Natural killer cell (primary cell): ENCODE data around the gene SLC6A12. TPM values are rescaled to one million over a fixed set of nuclear protein-coding genes. Genes with fewer than 3 reads are reported as not detected.

Experiments used
- ATAC-seq, 3 donors: fragments of 150-1000 bp in 2 of 3; fragments of 200-7000 bp in 1 of 3; cut with Tn5 transposase; 1 replicate in 1 of 3; 2 replicates in 2 of 3; pipeline ENCODE4 v1.10.0; 2021; ENCODE audit warnings: mild to moderate bottlenecking in 2 of 3, moderate library complexity in 2 of 3
- DNase-seq, 2 donors: peaks; one replicate each; pipeline versions ENCODE4 v3.0.0 to v3.0.0-alpha.2; 2013 to 2021; ENCODE audit warnings: mixed read lengths in 1 of 2
- H3K27ac ChIP-seq: one replicate; pipeline ENCODE4 v1.5.1; 2013; ENCODE audit warnings: mild to moderate bottlenecking, low read length
- H3K27me3 ChIP-seq: one replicate; pipeline ENCODE4 v1.6.1; 2013; ENCODE audit warnings: low read length; ENCODE audit not compliant: control insufficient read depth, insufficient read depth
- H3K36me3 ChIP-seq: one replicate; pipeline ENCODE4 v1.6.1; 2013; ENCODE audit warnings: low read length; ENCODE audit not compliant: control insufficient read depth, insufficient read depth
- H3K4me1 ChIP-seq: one replicate; pipeline ENCODE4 v1.6.1; 2013; ENCODE audit warnings: low read length; ENCODE audit not compliant: control insufficient read depth, insufficient read depth
- H3K4me3 ChIP-seq: one replicate; pipeline ENCODE4 v1.5.1; 2013; ENCODE audit warnings: low read length
- H3K9me3 ChIP-seq: one replicate; pipeline ENCODE4 v1.6.1; 2013; ENCODE audit warnings: low read length; ENCODE audit not compliant: control insufficient read depth, insufficient read depth
- H3K27ac Mint-ChIP-seq, 2 donors: one replicate each; pipeline ENCODE4 v1.8.0; 2022; ENCODE audit warnings: mild to moderate bottlenecking in 2 of 2, mixed read lengths in 2 of 2, moderate library complexity in 1 of 2
- H3K27me3 Mint-ChIP-seq, 2 donors: one replicate each; pipeline ENCODE4 v1.8.0; 2022; ENCODE audit warnings: low read depth in 2 of 2, mixed read lengths in 2 of 2
- H3K36me3 Mint-ChIP-seq: one replicate; pipeline ENCODE4 v1.8.0; 2022; ENCODE audit warnings: mixed read lengths
- H3K4me1 Mint-ChIP-seq, 2 donors: one replicate each; pipeline ENCODE4 v1.8.0; 2022; ENCODE audit warnings: mixed read lengths in 2 of 2
- H3K4me3 Mint-ChIP-seq: one replicate; pipeline ENCODE4 v1.8.0; 2022; ENCODE audit warnings: mild to moderate bottlenecking, moderate library complexity, mixed read lengths
- H3K9me3 Mint-ChIP-seq, 2 donors: one replicate each; pipeline ENCODE4 v1.8.0; 2022; ENCODE audit warnings: mixed read lengths in 2 of 2
- CTCF ChIP-seq: fragments of 200-600 bp; IDR thresholded peaks from one replicate; pipeline ENCODE4 v1.8.0; 2022; ENCODE audit warnings: antibody characterized with exemption
- WGBS: methylation state at CpG from one replicate; pipeline ENCODE4 v1.1.7; 2013; ENCODE audit warnings: missing lambda C conversion rate; ENCODE audit not compliant: insufficient coverage; 5-methylcytosine and 5-hydroxymethylcytosine counted together
- intact Hi-C: fragments of 100-400 bp; cut with micrococcal nuclease; formaldehyde crosslinking; loops from one replicate; pipeline ENCODE4 v1.14.2; 2022
- total RNA-seq, 4 donors: library from RNA; stranded (reverse); fragments of 120-200 nt in 1 of 4; gene quantifications; one replicate each; pipeline versions ENCODE4 v1.2.3 to v1.2.4, GENCODE V29; 2013 to 2022

SLC6A12 gene
- total RNA-seq, 3 donors from 2014 or later (not counting 1 experiment from before 2014, with no cell fraction given) = 0.54 to 0.70 TPM; not detected in 1

GRCh38 chr12:145369-145960, 68.5 kb downstream of the SLC6A12 start:
- DNase-seq = no peak
- no peak overlapping the region for H3K27ac Mint-ChIP-seq
- no peak overlapping the region for H3K4me3 Mint-ChIP-seq
- H3K36me3 ChIP-seq = no peaks in the 10 kb centered on the region
- TF ChIP-seq CTCF = no peak
- H3K36me3 Mint-ChIP-seq = no peaks in the 10 kb centered on the region
- peaks cover 0 to 7% of the 10 kb centered on the region in 2 donors for H3K4me1 Mint-ChIP-seq
- no peaks in the 10 kb centered on the region for H3K9me3 Mint-ChIP-seq
- 84% methylated on average over 14 of the region's 14 CpGs for WGBS
- H3K27me3 ChIP-seq = no peaks in the 10 kb centered on the region
- ATAC-seq = no peak
- intact Hi-C loops = no loop called here
- no peaks in the 10 kb centered on the region for H3K9me3 ChIP-seq
- no peaks in the 10 kb centered on the region for H3K4me1 ChIP-seq
- H3K27me3 Mint-ChIP-seq = no peaks in the 10 kb centered on the region
- H3K4me3 ChIP-seq = no peak overlapping the region
- no peak overlapping the region for H3K27ac ChIP-seq

- Histone ChIP-seq H3K27me3 (no peaks in the 10 kb centered on the region), H3K36me3 (no peaks in the 10 kb centered on the region), H3K4me3 (no peak overlapping the region), H3K9me3 (no peaks in the 10 kb centered on the region), H3K27ac (no peak overlapping the region), H3K4me1 (no peaks in the 10 kb centered on the region)
- ATAC-seq (no peak), DNase-seq (no peak)
- no peaks in the 10 kb centered on the region for H3K9me3 Mint-ChIP-seq
- H3K27ac Mint-ChIP-seq = no peak overlapping the region
- H3K27me3 Mint-ChIP-seq = peaks cover 0 to 3% of the 10 kb centered on the region in 2 donors
- H3K4me1 Mint-ChIP-seq = peaks cover 6 to 11% of the 10 kb centered on the region in 2 donors
- no peak overlapping the region for H3K4me3 Mint-ChIP-seq
- no peaks in the 10 kb centered on the region for H3K36me3 Mint-ChIP-seq
- intact Hi-C loops = no loop called here
- TF ChIP-seq CTCF = no peak
- WGBS = 70% methylated on average over 4 of the region's 5 CpGs
Observed at GRCh38 chr12:144650-145284, 69.2 kb downstream of the SLC6A12 start.

GRCh38 chr12:143964-144649, 69.8 kb downstream of the SLC6A12 start:
- Histone ChIP-seq H3K9me3 (no peaks in the 10 kb centered on the region), H3K36me3 (no peaks in the 10 kb centered on the region), H3K27ac (no peak overlapping the region), H3K27me3 (no peaks in the 10 kb centered on the region), H3K4me1 (no peaks in the 10 kb centered on the region), H3K4me3 (no peak overlapping the region)
- Mint-ChIP-seq H3K36me3 (no peaks in the 10 kb centered on the region), H3K9me3 (no peaks in the 10 kb centered on the region), H3K27ac (no peak overlapping the region), H3K4me1 (peaks cover 12 to 16% of the 10 kb centered on the region in 2 donors), H3K4me3 (no peak overlapping the region), H3K27me3 (peaks cover 0 to 10% of the 10 kb centered on the region in 2 donors)
- 75% methylated on average over 18 of the region's 19 CpGs for WGBS
- TF ChIP-seq CTCF = no peak
- intact Hi-C loops = no loop called here
- DNase-seq = no peak
- ATAC-seq = no peak
